HG02852 (cell line): ENCODE measurements around the gene PEX5L.
"Not testable (repeated sequence)": the region's sequence is repeated elsewhere in the genome, so short reads cannot be mapped to it uniquely, and the experiment has no call there.

Experiments used
- ATAC-seq: cut with Tn5 transposase; IDR thresholded peaks from one replicate; pipeline ENCODE4 v1.9.1; 2021; ENCODE audit warnings: mild to moderate bottlenecking, moderate library complexity; ENCODE audit not compliant: unreplicated experiment

Gene PEX5L

DNA sequence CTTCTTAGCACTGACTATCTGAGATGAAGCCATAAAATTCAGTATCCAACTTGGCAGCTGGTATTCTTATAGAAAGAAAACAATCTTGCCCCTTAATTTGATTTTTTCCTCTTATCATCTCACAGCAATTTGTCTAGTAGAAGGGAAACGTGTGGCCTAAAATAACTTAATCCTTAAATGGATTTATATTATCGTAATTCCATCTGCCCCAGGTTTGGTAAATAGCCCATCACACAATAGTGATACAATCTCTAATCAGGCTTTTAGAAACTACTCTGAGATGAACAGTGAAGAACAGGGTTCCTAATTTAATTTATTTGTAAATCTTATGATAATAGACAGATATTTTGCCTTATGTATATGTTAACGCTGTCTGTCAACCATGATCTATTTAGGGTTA, 24.8 kb downstream of the PEX5L start:
- ATAC-seq = no peak

- not testable (repeated sequence) for ATAC-seq
Measured at GRCh38 chr3:180008318-180008717, 28.4 kb downstream of the PEX5L start.

DNA sequence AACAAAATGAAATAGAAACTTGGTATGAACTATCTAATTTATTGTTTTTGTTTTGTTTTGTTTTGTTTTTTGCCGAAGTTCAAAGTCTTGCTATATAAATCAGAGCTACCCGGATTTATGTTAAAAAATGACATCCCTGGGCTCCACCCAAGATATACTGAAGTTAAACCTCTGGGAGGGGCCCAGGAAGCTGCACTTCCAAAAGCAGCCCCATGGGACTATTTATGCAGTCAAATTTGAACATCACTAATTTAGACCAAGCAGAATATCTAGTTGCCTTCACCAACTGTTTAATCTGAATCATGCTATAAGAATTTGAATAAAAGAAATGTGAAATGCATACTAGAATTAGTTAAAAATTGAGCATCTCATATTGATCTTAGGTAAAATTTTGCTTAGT, 32.2 kb downstream of the PEX5L start:
- no peak for ATAC-seq

GRCh38 chr3:180002006-180002405, 34.7 kb downstream of the PEX5L start:
- no peak for ATAC-seq

DNA sequence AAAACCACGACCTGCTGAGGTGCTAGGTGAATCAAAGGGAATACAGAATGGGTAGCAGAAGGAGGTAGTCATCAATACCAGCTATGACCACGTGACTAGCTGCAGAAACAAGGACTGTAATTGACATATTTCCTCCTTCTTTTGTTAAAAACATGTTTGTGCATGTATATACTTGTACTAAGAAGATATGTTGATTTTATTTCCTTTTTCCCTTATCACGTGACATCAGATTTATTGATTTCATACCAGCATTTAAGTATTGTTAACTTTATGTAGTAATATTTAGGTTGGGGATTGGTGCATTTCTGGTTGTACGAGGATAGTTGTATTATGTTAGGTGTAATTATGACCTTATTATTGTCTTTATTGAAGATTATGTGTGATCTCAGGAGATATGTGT, 36.2 kb downstream of the PEX5L start:
- ATAC-seq = no peak

DNA sequence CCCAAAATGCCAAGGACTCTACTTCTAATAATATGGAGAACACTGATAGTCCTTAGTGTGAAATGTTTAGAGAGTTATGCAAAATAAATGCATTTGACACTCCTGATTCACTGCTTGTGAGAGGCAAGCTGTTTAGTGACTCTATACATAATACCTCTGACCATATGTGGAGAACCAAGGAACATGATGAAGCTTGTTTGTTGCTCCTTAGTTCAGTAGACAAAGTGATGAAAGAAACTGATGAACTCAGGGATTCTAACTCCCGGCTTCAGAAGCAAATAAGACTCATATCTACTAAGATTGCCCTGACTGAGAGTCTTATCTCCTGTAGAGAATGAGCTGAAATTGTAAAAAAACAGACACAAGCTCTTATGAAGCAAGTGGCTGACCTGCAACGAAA, 41.3 kb downstream of the PEX5L start:
- no peak for ATAC-seq

DNA sequence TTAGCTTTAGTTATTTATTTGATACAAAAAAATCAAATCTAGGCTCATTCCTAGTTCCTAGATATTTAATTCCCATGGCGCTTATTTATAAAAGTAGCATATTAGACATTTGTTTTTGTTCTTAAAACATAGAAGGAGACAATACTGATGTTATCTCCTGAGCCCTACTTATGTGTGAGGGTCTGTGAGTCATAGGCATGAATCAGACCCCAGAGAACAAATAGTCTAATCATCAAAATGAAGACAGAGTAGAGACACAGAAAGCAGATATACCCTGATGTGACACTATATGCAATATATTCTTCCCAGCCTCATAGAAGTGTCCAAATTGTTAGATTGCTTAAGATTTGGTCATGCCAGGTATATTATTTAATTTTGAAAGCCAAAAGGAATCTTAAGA, 44.9 kb downstream of the PEX5L start:
- ATAC-seq = no peak

- no peak for ATAC-seq
Measured at GRCh38 chr3:179991104-179991503, 45.6 kb downstream of the PEX5L start.

GRCh38 chr3:179981646-179982045, 55.1 kb downstream of the PEX5L start:
- ATAC-seq = no peak

DNA sequence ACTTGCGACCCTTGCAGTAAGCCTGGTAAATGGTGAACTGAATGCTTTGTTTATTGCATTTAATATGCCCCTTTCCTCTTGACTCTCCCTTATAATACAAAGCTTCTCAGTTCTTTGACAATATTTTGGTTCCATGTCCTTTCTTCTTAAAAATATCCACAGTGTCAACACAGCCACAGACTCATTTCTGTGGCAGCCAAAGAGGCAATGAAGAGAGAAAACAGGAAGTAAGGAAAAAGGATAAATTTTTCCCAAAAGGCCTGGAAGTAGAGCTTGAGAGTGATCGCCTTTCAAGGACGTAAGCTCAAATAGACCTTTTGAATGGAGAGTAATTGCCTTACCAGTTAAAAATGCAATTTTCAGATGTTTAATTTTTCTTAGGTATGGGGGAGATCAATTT, 59.4 kb downstream of the PEX5L start:
- no peak for ATAC-seq

GRCh38 chr3:179973931-179974361, 62.8 kb downstream of the PEX5L start:
- ATAC-seq = no peak

DNA sequence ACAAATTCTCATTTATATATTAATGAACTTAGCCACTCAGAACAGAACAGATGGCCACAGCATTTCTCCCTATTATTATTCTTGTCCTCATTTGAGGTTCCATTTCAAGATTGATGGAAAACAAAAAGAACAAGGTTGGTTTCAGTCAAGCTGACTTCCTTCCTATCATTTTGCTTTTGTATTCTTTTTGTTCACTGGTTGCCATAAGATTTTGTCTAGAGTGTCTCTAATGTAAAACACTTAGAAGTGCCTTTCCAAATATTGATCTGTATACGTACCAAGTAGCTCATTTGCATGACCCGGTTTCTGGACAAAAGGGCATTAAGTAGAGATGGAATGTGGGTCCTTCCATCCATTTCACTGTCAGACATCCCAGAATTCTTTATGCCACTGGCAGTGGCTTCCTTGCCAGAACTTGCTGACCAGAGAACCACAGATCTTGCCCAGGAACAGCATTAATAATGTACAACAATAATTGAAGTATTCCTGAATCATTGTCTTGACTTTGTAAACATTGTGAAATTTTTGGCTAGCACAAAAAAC, 63.8 kb downstream of the PEX5L start:
- no peak for ATAC-seq

DNA sequence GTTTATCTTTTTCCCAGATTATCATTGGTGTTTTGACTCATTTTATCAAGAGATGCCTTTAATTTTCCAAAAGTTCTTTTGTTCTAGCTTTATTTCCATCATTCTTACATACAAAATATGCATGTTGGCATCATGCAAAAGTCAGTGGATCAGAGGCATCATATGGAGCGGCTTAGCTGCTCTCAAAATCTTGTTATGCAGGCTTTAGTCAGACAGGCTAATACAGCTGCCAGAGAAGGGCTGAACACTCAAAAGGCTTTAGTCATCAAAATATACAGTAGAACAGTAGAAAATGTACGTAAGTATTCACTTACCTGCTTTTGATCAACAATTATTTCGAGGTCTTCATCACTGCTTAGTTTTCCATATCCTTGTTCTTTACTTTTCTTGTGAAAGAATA, 65.5 kb downstream of the PEX5L start:
- ATAC-seq = no peak

DNA sequence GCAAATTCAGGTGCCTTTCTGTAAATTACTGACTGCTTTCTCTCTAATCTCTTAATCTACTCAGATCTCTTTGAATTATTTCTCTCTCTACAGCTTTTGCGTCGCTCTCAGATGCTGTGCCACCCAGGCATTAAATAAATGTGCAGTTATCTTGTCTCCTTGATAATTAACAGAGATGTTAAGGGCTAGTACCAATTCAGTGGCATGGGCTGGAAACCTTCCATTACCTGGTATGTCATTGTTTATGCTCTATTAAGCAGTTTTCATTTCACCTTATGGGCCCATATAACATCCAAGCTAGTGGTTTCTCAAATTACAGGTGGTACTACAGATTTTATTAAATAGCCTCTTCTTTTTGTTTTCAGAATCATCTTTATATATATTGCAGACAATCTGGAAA, 66.0 kb downstream of the PEX5L start:
- ATAC-seq = no peak

DNA sequence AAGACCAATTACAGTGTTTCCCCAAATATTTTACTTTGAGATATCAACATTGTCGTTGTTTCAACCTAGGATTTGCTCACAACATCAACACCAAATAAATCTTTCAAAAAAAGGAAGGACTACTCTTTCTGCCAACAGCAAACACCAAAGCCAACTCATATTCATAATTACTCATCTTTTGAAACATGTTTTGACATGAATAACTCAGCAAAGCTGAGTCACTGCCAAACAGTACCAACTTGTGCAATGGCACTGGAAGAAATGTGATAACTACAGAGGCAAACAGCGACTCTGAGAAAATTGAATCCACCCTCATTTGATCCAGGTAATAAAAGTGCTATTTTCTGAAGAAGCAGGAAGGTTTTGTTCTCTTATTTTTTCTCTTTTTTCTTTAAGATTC, 67.2 kb downstream of the PEX5L start:
- ATAC-seq = no peak

DNA sequence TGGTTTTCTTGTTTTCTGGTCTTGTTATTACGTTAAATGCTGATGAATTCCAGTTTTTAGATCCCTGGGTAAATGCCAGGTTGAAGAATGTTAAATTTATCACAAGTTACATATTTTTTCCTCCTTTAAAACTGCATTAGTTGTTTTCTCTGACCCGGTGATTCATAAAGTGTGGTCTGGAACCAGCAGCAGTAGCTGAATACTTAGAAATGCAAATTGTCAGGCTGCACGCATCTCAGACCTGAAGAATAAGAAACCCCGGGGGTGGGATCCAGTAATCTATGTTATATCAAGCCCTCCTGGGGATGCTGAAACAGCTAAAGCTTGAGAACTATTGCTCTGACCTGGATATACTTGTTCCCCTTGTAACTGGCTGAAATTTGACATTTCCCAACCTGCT, 69.1 kb downstream of the PEX5L start:
- peak; percentile 94 for ATAC-seq

- no peak for ATAC-seq
Measured at GRCh38 chr3:179964890-179965289, 71.8 kb downstream of the PEX5L start.

GRCh38 chr3:179962629-179963387, 73.9 kb downstream of the PEX5L start:
- no peak for ATAC-seq

DNA sequence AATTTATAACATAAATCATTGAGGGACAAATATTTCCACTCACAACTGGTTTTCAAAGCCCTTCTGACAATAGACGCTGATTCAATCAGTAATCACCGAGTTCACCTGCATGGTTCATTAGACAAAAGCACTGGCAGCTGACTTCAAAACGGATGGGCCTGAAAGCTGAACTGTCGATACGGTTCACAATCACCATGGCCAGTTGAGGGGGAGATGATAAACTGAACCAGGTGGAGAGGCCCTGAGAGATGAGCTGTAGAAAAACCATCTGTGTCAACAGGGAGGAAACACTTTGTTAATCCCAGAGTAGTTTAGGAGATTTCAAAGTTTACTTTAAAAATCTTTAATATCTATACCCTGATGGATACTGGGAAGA, 75.0 kb downstream of the PEX5L start:
- ATAC-seq = peak; percentile 83

GRCh38 chr3:179961071-179961702, 75.5 kb downstream of the PEX5L start:
- ATAC-seq = peak; percentile 26

GRCh38 chr3:179958759-179959158, 78.0 kb downstream of the PEX5L start:
- ATAC-seq = no peak

DNA sequence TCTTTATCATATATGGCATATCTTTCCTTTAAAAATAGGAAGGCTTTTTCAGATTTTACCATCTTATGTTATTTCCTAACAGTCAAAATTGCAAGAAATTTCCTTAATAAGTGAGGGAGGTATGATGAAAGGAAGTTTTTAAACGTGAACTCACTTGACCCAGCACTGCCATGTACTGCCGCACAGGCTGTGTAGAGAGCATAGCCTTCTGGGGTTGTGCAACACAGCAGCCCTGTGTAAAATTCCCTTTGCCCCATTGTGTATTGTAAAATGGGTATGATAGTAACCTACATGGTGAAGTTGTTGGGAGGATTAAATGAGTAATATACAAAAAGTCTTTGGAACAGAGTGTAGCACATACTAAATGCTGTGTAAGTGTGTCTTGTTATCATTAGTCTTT, 78.6 kb downstream of the PEX5L start:
- ATAC-seq = no peak
